Right lobe of liver (tissue), 6 donors: ENCODE results near the gene HHLA2. TPM values are rescaled to one million over a fixed set of nuclear protein-coding genes. Genes with fewer than 3 reads are reported as not detected.
A peak's percentile ranks its signal among the peaks of the same experiment; 100 is the strongest.

Experiments
- ATAC-seq, 4 donors: fragments of 200-7000 bp; cut with Tn5 transposase; one replicate each; pipeline ENCODE4 v1.9.1; 2020; ENCODE audit warnings: mild to moderate bottlenecking in 4 of 4, moderate library complexity in 4 of 4
- DNase-seq, 3 donors: peaks; one replicate each; pipeline ENCODE4 v3.0.0-alpha.2; 2020
- H3K27ac ChIP-seq, 3 donors: fragments of 200-600 bp; one replicate each; pipeline ENCODE4 v1.8.0; 2022
- H3K27me3 ChIP-seq, 2 donors: fragments of 200-600 bp; one replicate each; pipeline ENCODE4 v1.8.0; 2022
- H3K36me3 ChIP-seq, 4 donors: fragments of 200-600 bp; sonication (generic) in 1 of 4; one replicate each; pipeline versions ENCODE4 v1.5.1 to v1.8.0; 2017 to 2022; ENCODE audit warnings: control low read depth in 1 of 4
- H3K4me1 ChIP-seq, 4 donors: fragments of 200-600 bp; sonication (generic) in 1 of 4; one replicate each; pipeline versions ENCODE4 v1.5.1 to v1.8.0; 2017 to 2022; ENCODE audit warnings: control low read depth in 1 of 4
- H3K4me3 ChIP-seq, 3 donors: fragments of 200-600 bp; one replicate each; pipeline ENCODE4 v1.8.0; 2022
- H3K9me3 ChIP-seq, 4 donors: fragments of 200-600 bp; sonication (generic) in 1 of 4; one replicate each; pipeline versions ENCODE4 v1.5.1 to v1.8.0; 2017 to 2022; ENCODE audit warnings: control low read depth in 1 of 4
- CTCF ChIP-seq, 4 donors: fragments of 200-600 bp in 3 of 4; fragments of 450-650 bp in 1 of 4; IDR thresholded peaks; one replicate each; pipeline versions ENCODE4 v1.5.1 to v1.8.0; 2016 to 2022; ENCODE audit warnings: antibody characterized with exemption in 4 of 4, mild to moderate bottlenecking in 2 of 4
- POLR2A ChIP-seq: fragments of 450-650 bp; IDR thresholded peaks from one replicate; pipeline ENCODE4 v1.6.1; 2017; ENCODE audit warnings: antibody characterized with exemption, mild to moderate bottlenecking
- WGBS: methylation state at CpG from one replicate; pipeline ENCODE4 v1.1.6; 2018; ENCODE audit warnings: low coverage, low lambda C conversion rate; ENCODE audit not compliant: insufficient coverage; ENCODE audit errors: missing lambda C conversion rate; 5-methylcytosine and 5-hydroxymethylcytosine counted together
- intact Hi-C, 2 donors: fragments of 100-400 bp; cut with DNase I; formaldehyde crosslinking; loops; one replicate each; pipeline versions ENCODE4 v1.11.2 to v1.14.1; 2022
- total RNA-seq, 6 experiments: library from RNA; depleted of rRNA in 2 of 6; stranded (reverse); fragments of >200 nt in 2 of 6; fragmentation: NEBNext Ultra II Directional in 3 of 6; extraction: Animal tissue kit (Norgen Biotek cat#: 25700) in 3 of 6; gene quantifications; one replicate each; pipeline versions ENCODE4 v1.1.0 to v1.2.4, GENCODE V29; 2016 to 2023
- donor health status: DM: no; HTN: yes; CAD: no.
- donor health status: DM: no; HTN: no; CAD: no.
- donor health status: DM: no; HTN: no; CAD: no.
- donor health status: DM: no; HTN: yes; CAD: no.
- donor health status: DM: no; HTN: yes; CAD: no.

The HHLA2 gene
- total RNA-seq, 6 experiments from 2014 or later = not detected

DNA sequence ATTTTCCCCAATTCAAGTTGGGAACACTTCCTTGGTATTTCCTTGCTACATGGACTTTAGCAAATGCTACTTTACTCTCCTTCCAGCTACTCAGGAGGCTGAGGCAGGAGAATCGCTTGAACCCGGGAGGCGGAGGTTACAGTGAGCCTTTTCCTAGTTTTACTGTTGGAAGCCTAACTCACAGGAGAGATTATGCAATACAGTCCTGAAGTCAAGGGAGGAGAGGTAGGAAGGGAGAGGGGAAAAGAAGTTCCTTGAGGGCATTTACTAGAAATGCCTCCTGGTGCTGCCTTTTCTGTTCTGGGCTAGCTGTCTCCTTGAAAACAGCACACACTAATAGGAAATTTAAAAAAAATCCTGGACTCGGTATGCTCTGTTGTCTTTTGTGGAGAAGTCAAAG is 6.2 kb downstream of the HHLA2 start:
- no peak overlapping the region for H3K4me3 ChIP-seq
- WGBS = 88% methylated on average over 4 of the region's 4 CpGs
- H3K4me1 ChIP-seq = peaks cover 0 to 5% (median 2%) of the 10 kb centered on the region in 4 donors
- no peak for DNase-seq
- no peak overlapping the region for H3K27ac ChIP-seq
- intact Hi-C loops = no loop called here
- ATAC-seq = no peak
- no peaks in the 10 kb centered on the region for H3K36me3 ChIP-seq
- no peak for TF ChIP-seq POLR2A
- no peak for TF ChIP-seq CTCF (IDR thresholded peaks at IDR 0.05)
- H3K27me3 ChIP-seq = no peaks in the 10 kb centered on the region
- H3K9me3 ChIP-seq = no peaks in the 10 kb centered on the region

DNA sequence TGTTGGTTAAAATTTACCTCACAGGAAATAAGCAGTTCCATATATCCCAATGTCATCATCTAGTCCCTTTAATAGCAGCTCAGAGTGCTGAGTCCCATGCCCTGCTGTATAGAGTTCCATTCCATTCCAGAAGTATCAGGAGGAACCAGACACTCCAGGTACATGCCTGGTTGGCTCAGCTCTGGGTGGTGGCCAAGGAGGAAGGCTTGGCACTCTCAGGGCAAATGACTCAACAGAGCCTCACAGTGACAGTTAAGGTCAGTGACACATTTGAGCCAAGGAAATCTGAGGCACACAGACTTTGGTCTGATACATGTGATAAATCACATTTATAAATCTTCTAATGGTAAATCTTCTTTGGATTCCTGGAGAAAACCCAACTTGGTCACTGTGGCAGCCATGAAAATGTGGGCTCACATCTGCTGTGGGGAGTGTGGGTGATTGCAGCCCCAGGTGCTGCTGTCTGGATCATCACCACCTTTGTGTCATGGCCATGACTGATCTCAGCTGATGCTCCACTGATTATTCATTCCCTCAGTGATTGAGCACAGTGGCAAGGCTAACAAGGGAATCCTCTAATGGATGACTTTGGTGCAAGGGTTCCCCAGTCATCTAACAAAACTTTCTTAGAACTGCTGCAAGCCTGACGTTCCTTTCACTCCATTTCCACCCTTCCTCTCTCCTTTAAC is 9.3 kb downstream of the HHLA2 start:
- intact Hi-C loops = no loop called here
- WGBS = no CpG with 5 or more reads among the region's 1 CpG
- Histone ChIP-seq H3K27ac (no peak overlapping the region), H3K4me1 (no peaks in the 10 kb centered on the region), H3K4me3 (no peak overlapping the region), H3K36me3 (no peaks in the 10 kb centered on the region), H3K27me3 (no peaks in the 10 kb centered on the region), H3K9me3 (no peaks in the 10 kb centered on the region)
- ATAC-seq (peak; percentile 28 to 97 (median 62)), DNase-seq (peak in 1 of 3 donors; percentile 55)
- no peak for TF ChIP-seq POLR2A
- TF ChIP-seq CTCF (IDR thresholded peaks at IDR 0.05) = no peak

GRCh38 chr3:108311797-108312196 is 15.4 kb downstream of the HHLA2 start:
- Histone ChIP-seq H3K27ac (no peak overlapping the region), H3K36me3 (no peaks in the 10 kb centered on the region), H3K4me3 (no peak overlapping the region), H3K9me3 (no peaks in the 10 kb centered on the region), H3K27me3 (no peaks in the 10 kb centered on the region), H3K4me1 (no peaks in the 10 kb centered on the region)
- ATAC-seq (no peak), DNase-seq (no peak)
- 24% methylated on average over 4 of the region's 5 CpGs for WGBS
- TF ChIP-seq CTCF (IDR thresholded peaks at IDR 0.05) = no peak
- TF ChIP-seq POLR2A = no peak
- intact Hi-C loops = no loop called here

- ATAC-seq (no peak), DNase-seq (no peak)
- intact Hi-C loops = no loop called here
- H3K4me3 ChIP-seq = no peak overlapping the region
- H3K4me1 ChIP-seq = no peaks in the 10 kb centered on the region
- no peaks in the 10 kb centered on the region for H3K27me3 ChIP-seq
- no peaks in the 10 kb centered on the region for H3K36me3 ChIP-seq
- TF ChIP-seq POLR2A (no peak), CTCF (IDR thresholded peaks at IDR 0.05) (no peak)
- no peak overlapping the region for H3K27ac ChIP-seq
- H3K9me3 ChIP-seq = no peaks in the 10 kb centered on the region
- WGBS = 53% methylated on average over 1 of the region's 1 CpG
Measured at GRCh38 chr3:108312656-108313055, 16.3 kb downstream of the HHLA2 start.
